SHP77 treated with DMSO at 0.1 percent for 48 hours (cell line): ENCODE measurements around the gene SLC15A2.
"Not testable (repeated sequence)": the region's sequence is repeated elsewhere in the genome, so short reads cannot be mapped to it uniquely, and the experiment has no call there.

Experiments
- DNase-seq: peaks from one replicate; lab custom pipeline; 2025; lab: John Stamatoyannopoulos, UW

The SLC15A2 gene

DNA sequence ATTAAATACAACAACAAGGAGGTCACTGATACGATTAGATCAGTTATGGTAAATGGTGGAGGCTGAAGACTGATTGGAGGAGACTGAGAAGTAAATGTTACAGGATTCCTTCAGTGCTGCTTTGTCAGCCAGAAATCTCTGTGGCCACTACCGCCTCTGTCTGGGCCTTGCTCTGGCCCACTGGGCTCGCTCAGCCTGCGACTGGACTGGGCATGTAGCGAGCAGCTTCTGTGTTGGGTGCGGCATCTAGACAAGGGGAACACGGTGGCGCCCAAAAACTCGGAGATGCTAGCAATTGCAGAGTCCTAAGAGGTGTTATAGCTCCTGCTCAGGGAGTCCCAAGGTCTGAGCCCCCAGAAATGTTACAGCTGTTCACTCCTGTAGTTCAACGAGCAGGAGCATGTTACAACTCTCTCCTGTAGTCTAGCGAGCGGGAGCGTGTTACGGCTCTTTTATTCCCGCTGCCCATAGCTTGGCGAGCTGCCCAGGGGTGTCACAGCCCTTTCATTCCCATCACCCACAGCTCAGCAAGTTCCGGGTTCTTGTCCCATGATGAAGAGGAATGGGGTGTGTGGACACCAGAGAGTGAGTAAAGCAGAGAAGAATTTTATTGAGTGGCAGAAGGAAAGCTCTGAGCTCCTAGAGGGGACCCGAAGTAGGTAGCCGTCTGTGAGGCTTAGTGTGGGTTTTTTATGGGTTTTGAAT is 24.7 kb downstream of the SLC15A2 start:
- no peak for DNase-seq

GRCh38 chr3:121924734-121925133 is 30.5 kb downstream of the SLC15A2 start:
- DNase-seq: no peak

- DNase-seq: no peak
Observed at GRCh38 chr3:121926380-121926779, 32.2 kb downstream of the SLC15A2 start.

GRCh38 chr3:121938141-121938855 is 44.1 kb downstream of the SLC15A2 start:
- not testable (repeated sequence) for DNase-seq

GRCh38 chr3:121941592-121941991 is 47.4 kb downstream of the SLC15A2 start:
- DNase-seq: no peak

- no peak for DNase-seq
Observed at GRCh38 chr3:121942116-121942786, 48.0 kb downstream of the SLC15A2 start.

DNA sequence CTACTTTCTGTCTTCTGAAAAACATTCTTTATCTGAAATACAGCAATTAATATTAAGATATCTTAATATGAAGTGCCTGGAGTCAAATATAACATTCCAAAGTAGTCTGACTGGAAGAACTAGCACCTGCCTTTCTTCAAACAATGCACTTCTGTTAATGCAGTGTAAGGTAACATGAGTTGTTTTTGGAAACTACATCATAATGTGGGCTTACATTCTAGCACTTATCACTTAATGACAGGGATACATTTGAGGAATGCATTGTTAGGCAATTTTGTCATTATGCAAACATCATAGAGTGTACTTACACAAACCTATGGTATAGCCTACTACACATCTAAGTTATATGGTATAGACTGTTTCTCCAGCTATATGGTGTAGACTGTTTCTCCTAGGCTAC is 49.2 kb downstream of the SLC15A2 start:
- no peak for DNase-seq

GRCh38 chr3:121948641-121949040 is 54.4 kb downstream of the SLC15A2 start:
- DNase-seq: no peak

DNA sequence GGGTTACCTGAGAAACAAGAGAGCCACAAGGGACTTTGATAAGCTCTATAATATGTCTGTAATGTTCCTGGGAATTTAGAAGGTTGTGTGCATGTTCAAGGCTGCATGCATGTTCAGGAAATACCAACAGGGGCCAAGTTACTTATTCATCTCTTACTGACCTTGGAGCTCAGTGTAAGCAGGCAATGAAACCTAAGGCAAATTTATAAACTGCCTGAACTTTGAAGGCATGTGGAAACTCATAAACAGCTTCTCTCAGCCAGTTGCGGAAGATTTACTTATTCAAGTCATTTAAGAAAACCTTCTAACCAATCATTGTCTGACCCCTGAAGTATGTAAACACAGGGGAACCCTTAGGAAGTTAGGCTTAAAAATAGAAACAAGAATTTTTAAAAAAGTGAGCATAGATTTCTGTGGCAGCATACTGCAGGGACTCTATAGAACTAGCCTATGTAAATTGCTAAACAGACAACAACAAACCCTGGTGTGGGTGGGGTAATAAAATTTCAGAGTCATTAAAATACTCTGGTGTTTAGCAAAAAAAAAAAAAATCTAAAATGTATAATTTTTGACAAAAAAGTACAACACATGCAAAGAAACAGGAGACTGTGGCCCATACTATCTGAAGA is 57.2 kb downstream of the SLC15A2 start:
- no peak for DNase-seq

DNA sequence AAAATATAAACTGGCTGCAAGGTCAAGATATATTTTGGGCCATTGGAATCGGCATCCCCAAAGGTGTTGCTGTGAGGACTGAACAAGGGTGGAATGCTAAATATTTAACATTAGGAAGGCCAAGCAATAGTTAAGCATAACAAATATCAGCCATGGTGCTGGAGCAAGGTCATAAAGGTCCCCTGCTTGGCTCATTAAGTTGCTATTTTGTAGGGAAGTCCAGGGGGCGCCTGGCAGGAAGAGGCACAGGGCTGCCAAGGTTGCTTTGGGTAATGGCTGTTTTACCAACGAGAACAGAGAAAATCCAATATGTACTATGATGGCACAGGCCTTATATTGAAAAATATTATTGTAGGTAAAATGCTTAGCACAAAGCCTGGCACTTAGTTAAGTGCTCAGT is 62.2 kb downstream of the SLC15A2 start:
- DNase-seq: no peak

- no peak for DNase-seq
Observed at GRCh38 chr3:121957674-121958415, 63.6 kb downstream of the SLC15A2 start.

DNA sequence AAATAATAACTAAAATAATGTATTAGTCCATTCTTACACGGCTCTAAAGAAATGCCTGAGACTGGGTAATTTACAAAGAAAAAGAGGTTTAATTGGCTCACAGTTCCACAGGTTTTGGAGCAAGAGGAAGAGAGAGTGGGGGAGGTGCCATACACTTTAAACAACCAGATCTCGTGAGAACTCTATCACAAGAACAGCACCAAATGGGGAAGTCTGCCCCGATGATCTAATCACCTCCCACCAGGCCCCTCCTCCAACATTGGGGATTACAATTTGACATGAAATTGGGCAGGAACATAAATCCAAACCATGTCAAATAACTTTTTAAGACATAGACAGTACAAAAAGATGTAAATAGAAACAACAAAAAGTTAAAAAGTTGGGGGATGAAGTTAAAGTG is 64.6 kb downstream of the SLC15A2 start:
- DNase-seq: no peak

DNA sequence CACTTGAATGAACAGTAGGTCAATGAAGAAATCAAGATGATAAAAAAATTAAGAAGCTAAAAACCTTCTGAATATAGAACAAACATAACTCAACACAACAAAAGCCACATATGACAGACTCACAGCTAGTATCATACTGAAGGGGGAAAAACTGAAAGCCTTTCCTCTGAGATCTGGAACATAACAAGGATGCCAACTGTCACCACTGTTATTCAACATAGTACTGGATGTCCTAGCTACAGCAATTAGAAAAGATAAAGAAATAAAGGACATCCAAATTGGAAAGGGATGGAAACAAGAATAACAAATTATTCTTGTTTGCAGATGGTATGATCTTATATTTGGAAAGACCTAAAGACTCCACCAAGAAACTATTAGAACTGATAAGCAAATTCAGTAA is 67.1 kb downstream of the SLC15A2 start:
- no peak for DNase-seq

DNA sequence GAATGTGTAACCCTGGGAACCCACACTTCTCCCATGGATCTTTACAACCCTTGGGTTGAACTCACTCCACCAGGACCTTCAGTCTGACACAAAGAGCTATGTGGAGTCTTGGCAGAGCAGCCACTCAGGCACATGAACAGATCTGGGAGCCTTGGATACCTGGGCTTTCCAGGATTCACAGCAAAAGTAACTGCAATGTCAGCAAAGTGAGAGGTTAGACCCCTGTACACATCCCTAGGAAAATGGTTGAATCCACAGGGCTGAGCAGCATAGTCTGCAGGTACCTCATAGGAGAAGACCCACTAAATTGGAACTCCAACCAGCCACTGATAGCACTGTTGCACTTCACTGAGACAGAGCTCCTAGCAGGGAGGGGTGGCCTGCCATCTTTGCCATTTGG is 68.2 kb downstream of the SLC15A2 start:
- no peak for DNase-seq

DNA sequence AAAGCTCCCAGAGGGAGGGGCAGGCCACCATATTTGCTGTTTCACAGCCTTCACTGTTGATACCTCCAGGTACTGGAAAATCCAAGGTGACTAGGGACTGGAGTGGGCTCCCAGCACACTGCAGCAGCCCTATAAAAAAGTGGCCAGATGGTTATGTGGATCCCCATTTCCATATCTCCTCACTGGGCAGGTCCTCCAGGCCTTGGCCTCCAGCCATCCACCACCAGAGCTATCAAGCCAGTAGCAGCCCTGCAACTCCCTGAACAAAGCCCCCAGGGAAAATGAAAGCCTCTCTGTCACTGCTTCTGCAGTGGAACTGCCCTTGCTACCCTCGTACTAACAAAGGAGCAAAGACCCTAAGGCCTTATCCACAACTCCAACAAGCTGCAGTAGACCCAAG is 69.4 kb downstream of the SLC15A2 start:
- DNase-seq: no peak

DNA sequence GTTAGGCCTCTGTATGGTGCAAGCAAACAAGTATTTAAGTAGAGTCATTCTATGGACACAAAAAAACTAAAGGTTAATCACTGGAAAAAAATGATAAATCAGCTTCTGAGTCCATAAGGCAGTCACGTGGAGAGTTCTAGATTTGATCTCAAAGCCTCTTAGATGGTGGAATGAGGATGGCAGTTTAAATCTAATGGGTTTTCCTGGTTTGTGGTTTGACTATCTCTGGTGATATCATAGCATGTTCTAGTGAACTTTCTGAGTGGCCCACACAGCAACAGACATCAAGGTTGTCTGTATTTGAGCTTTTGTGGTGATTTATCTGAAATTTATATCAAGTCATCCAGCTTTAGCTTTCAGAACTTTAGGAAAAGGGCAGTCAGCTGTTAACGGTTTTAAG is 75.4 kb downstream of the SLC15A2 start:
- no peak for DNase-seq

GRCh38 chr3:121970047-121970446 is 75.8 kb downstream of the SLC15A2 start:
- no peak for DNase-seq

DNA sequence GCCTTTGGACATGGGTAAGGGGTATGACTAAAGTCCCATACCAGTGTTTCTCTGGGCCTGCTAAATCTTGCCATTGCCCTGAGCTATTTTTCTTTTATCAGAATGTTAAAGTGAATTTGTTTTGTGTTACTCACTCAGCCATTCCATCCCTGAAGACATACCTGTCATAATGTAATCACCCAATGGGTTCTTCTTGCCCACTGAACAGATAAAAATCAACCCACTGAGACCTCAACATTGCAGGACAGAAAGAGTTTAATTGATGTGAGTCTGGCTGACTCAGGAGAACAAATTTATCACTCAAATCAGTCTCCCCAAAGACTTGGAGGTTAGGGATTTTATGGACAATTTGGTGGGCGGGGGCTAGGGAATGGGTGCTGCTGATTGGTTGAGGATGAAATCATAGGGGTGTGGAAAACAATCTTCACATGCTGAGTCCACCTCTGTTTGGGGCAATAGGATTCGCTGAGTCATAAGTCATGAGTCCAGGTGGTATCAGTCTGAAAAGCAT is 80.5 kb downstream of the SLC15A2 start:
- DNase-seq: no peak

- no peak for DNase-seq
Observed at GRCh38 chr3:121975702-121976302, 81.6 kb downstream of the SLC15A2 start.

- no peak for DNase-seq
Observed at GRCh38 chr3:121976727-121977126, 82.5 kb downstream of the SLC15A2 start.

DNA sequence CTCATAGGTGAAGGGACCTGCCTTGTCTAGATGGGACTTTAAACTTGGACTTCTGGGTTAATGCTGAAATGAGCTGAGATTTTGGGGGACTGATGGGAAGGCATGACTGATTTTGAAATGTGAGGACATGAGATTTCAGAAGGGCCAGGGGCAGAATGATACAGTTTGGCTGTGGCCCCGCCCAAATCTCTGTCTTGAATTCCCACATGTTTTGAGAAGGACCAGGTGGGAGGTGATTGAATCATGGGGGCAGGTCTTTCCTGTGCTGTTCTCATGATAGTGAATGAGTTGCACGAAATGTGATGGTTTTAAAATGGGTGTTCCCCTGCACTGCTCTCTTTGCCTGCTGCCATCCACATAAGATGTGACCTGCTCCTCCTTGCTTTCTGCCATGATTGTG is 85.0 kb downstream of the SLC15A2 start:
- no peak for DNase-seq
